Measurements from ENCODE around the gene MANSC4.

DNA sequence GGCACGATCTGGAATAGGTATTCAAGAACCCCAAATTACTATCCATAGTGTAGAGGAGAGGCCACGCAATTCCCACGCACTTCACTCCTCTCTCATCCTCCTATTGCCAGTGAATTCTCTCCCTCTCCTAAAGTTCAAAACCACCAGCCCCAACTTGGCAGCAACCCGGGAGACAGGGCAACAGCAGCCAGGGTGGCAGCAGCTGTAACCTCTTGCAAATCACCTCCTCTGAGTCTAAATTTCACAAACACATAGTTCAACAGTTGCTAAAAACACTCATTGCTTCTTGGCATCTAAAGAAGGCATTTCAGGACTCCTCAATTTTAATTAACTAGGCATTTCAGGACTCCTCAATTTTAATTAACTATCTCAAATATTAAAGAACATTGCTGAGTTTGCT, 37.7 kb upstream of the MANSC4 start:
- TF ChIP-seq, protein P1, sequence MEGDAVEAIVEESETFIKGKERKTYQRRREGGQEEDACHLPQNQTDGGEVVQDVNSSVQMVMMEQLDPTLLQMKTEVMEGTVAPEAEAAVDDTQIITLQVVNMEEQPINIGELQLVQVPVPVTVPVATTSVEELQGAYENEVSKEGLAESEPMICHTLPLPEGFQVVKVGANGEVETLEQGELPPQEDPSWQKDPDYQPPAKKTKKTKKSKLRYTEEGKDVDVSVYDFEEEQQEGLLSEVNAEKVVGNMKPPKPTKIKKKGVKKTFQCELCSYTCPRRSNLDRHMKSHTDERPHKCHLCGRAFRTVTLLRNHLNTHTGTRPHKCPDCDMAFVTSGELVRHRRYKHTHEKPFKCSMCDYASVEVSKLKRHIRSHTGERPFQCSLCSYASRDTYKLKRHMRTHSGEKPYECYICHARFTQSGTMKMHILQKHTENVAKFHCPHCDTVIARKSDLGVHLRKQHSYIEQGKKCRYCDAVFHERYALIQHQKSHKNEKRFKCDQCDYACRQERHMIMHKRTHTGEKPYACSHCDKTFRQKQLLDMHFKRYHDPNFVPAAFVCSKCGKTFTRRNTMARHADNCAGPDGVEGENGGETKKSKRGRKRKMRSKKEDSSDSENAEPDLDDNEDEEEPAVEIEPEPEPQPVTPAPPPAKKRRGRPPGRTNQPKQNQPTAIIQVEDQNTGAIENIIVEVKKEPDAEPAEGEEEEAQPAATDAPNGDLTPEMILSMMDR (IDR thresholded peaks at IDR 0.05; ENCODE audit: poor library complexity, severe bottlenecking) = no peak
- TF ChIP-seq EP300 (conservative IDR thresholded peaks at IDR 0.05; ENCODE audit: poor library complexity, severe bottlenecking) = no peak

Measured in neural cell (in vitro differentiated cells).